NCI-H446 (cell line): ENCODE data around the gene ARHGEF19.
"Not testable (repeated sequence)": the region's sequence is repeated elsewhere in the genome, so short reads cannot be mapped to it uniquely, and the experiment has no call there.

Experiments
- DNase-seq, 2 experiments: peaks; one replicate each; lab custom pipeline; 2025; lab: John Stamatoyannopoulos, UW

Gene ARHGEF19

GRCh38 chr1:16166117-16166516, 46.3 kb downstream of the ARHGEF19 start:
- DNase-seq: no peak

- no peak for DNase-seq
These were observed 46.9 kb downstream of the ARHGEF19 start for GRCh38 chr1:16165548-16165947.

- DNase-seq: no peak
These were observed 47.4 kb downstream of the ARHGEF19 start for GRCh38 chr1:16165073-16165364.

GRCh38 chr1:16164213-16165072, 48.0 kb downstream of the ARHGEF19 start:
- peak in 1 of 2 experiments; percentile 44 for DNase-seq

- DNase-seq: not testable (repeated sequence)
These were observed 48.7 kb downstream of the ARHGEF19 start for GRCh38 chr1:16163608-16164212.

GRCh38 chr1:16162163-16162822, 50.2 kb downstream of the ARHGEF19 start:
- DNase-seq: no peak

- no peak for DNase-seq
These were observed 50.7 kb downstream of the ARHGEF19 start for GRCh38 chr1:16161717-16162116.

GRCh38 chr1:16158993-16159831, 53.2 kb downstream of the ARHGEF19 start:
- DNase-seq: no peak

- DNase-seq: no peak
These were observed 54.4 kb downstream of the ARHGEF19 start for GRCh38 chr1:16158025-16158424.

GRCh38 chr1:16156848-16157495, 55.5 kb downstream of the ARHGEF19 start:
- no peak for DNase-seq

GRCh38 chr1:16155537-16156410, 56.7 kb downstream of the ARHGEF19 start, which contains the start of gene EPHA2:
Gene EPHA2 (minus strand): TSS chr1:16156069. CDS start chr1:16155932, 137 bp downstream.
- no peak for DNase-seq

GRCh38 chr1:16153999-16154673, 58.3 kb downstream of the ARHGEF19 start:
- DNase-seq: no peak

- DNase-seq: no peak
These were observed 59.1 kb downstream of the ARHGEF19 start for GRCh38 chr1:16153096-16153998.

- DNase-seq: no peak
These were observed 59.9 kb downstream of the ARHGEF19 start for GRCh38 chr1:16152481-16153087.

GRCh38 chr1:16151995-16152384, 60.5 kb downstream of the ARHGEF19 start:
- DNase-seq: no peak

- no peak for DNase-seq
These were observed 61.1 kb downstream of the ARHGEF19 start for GRCh38 chr1:16151196-16151994.

- no peak for DNase-seq
These were observed 61.9 kb downstream of the ARHGEF19 start for GRCh38 chr1:16150508-16150907.
